Testis (tissue), 2 donors: ENCODE data around the gene SYNGR3.

Source experiments
- CTCF ChIP-seq, 3 experiments: fragments of 450-650 bp in 2 of 3; fragments of 200-600 bp in 1 of 3; sonication (generic) in 1 of 3; IDR thresholded peaks; one replicate each; pipeline ENCODE4 v1.5.1; 2016 to 2019; ENCODE audit warnings: antibody characterized with exemption in 3 of 3, mild to moderate bottlenecking in 2 of 3, moderate library complexity in 1 of 3
- POLR2A ChIP-seq: fragments of 450-650 bp; IDR thresholded peaks from one replicate; pipeline ENCODE4 v1.6.1; 2017; ENCODE audit warnings: antibody characterized with exemption, mild to moderate bottlenecking, moderate library complexity

- no peak for TF ChIP-seq CTCF (IDR thresholded peaks at IDR 0.05)
- no peak for TF ChIP-seq POLR2A
Measured at GRCh38 chr16:1941162-1942046, 48.4 kb upstream of the SYNGR3 start.
